K562 (cell line): ENCODE results near the gene C1orf146. TPM values are rescaled to one million over a fixed set of nuclear protein-coding genes. Genes with fewer than 3 reads are reported as not detected.

Experiments
- ATAC-seq: fragments of 200-7000 bp; cut with Tn5 transposase; 3 replicates; pipeline ENCODE4 v1.9.1; 2020; ENCODE audit warnings: moderate library complexity
- BruUV-seq: library from RNA; stranded (reverse); fragments of 400-500 nt; replicated peaks from 2 replicates; lab custom pipeline; 2021; lab: Mats Ljungman, UMichigan
- CTCF ChIA-PET: fragments of 300-600 bp; formaldehyde crosslinking; extraction: SDS; loops from one replicate; lab custom pipeline; 2021; ENCODE audit warnings: low intra/inter-chr PET ratio; lab: Yijun Ruan, JAX
- POLR2A ChIA-PET: fragments of 300-600, 350-650 bp; sonication (Branson Sonifier 250); formaldehyde crosslinking; extraction: SDS; loops from one replicate; lab custom pipeline; 2021; ENCODE audit warnings: antibody characterized with exemption, inconsistent platforms; lab: Yijun Ruan, JAX
- DNase-seq, 4 experiments: peaks; one replicate each; pipeline versions ENCODE4 v3.0.0 to v3.0.0-alpha.2; 2011 to 2018; ENCODE audit warnings: low spot score in 3 of 4, mixed read lengths in 3 of 4; ENCODE audit errors: extremely low read depth in 1 of 4
- FAIRE-seq: peaks from 2 replicates; lab custom pipeline; 2011; peaks lifted over from hg19 to GRCh38; lab: Jason Lieb, UNC
- H2AFZ ChIP-seq: 2 replicates; pipeline ENCODE4 v1.6.0; 2011; ENCODE audit warnings: low read depth, low read length, control low read depth, inconsistent platforms
- H3K27ac ChIP-seq: fragments of 200-600 bp; 3 replicates; pipeline ENCODE4 v1.8.0; 2011; ENCODE audit warnings: low read depth, mild to moderate bottlenecking, control low read depth, inconsistent platforms, low read length, moderate library complexity, mixed read lengths; ENCODE audit errors: extremely low read depth
- H3K27me3 ChIP-seq, 2 experiments: fragments of 300-600 bp in 1 of 2; 2 replicates in 1 of 2; 3 replicates in 1 of 2; pipeline versions ENCODE4 v1.6.0 to v1.8.0; 2011; ENCODE audit warnings: inconsistent platforms in 2 of 2, low read length in 2 of 2, mild to moderate bottlenecking in 1 of 2, mixed read lengths in 1 of 2, moderate library complexity in 1 of 2; ENCODE audit not compliant: control insufficient read depth in 2 of 2, insufficient read depth in 2 of 2
- H3K36me3 ChIP-seq: fragments of 300-600 bp; 3 replicates; pipeline ENCODE4 v1.8.0; 2011; ENCODE audit warnings: mild to moderate bottlenecking, low read length, inconsistent platforms; ENCODE audit not compliant: control insufficient read depth, insufficient read depth
- H3K4me1 ChIP-seq, 2 experiments: fragments of 200-600 bp in 1 of 2; replicated peaks in 1 of 2; 2 replicates in 1 of 2; 3 replicates in 1 of 2; pipeline versions ENCODE4 v1.5.1 to v1.8.0; 2011; ENCODE audit warnings: inconsistent platforms in 2 of 2, low read length in 2 of 2, mild to moderate bottlenecking in 1 of 2, mixed read lengths in 1 of 2, moderate library complexity in 1 of 2; ENCODE audit not compliant: control insufficient read depth in 2 of 2, insufficient read depth in 2 of 2
- H3K4me2 ChIP-seq: 2 replicates; pipeline ENCODE4 v1.6.1; 2011; ENCODE audit warnings: low read length, control low read depth, inconsistent platforms, mixed read lengths; ENCODE audit not compliant: insufficient read depth
- H3K4me3 ChIP-seq: fragments of 200-600 bp; sonication (generic), shearing (Covaris generic); 2 replicates; pipeline ENCODE4 v1.5.1; 2016; ENCODE audit warnings: control low read depth, inconsistent platforms
- H3K79me2 ChIP-seq: fragments of 200-600 bp; 3 replicates; pipeline ENCODE4 v1.8.0; 2011; ENCODE audit warnings: low read length, inconsistent platforms; ENCODE audit not compliant: control insufficient read depth, insufficient read depth
- H3K9ac ChIP-seq, 2 experiments: 2 replicates each; pipeline versions ENCODE4 v1.6.0 to v1.6.1; 2011; ENCODE audit warnings: low read depth in 2 of 2, low read length in 2 of 2, control low read depth in 1 of 2, inconsistent platforms in 1 of 2, mild to moderate bottlenecking in 1 of 2, mixed read lengths in 1 of 2; ENCODE audit not compliant: insufficient read depth in 1 of 2
- H3K9me1 ChIP-seq: one replicate; pipeline ENCODE4 v1.6.0; 2011; ENCODE audit warnings: inconsistent platforms, mild to moderate bottlenecking, low read length, moderate library complexity; ENCODE audit not compliant: control insufficient read depth, insufficient read depth
- H3K9me3 ChIP-seq: replicated peaks from 2 replicates; pipeline ENCODE4 v1.5.1; 2011; ENCODE audit warnings: low read depth, low read length, inconsistent platforms; ENCODE audit not compliant: control insufficient read depth, insufficient read depth
- H4K20me1 ChIP-seq: replicated peaks from 2 replicates; pipeline ENCODE4 v1.6.1; 2011; ENCODE audit warnings: low read length, inconsistent platforms, mixed read lengths; ENCODE audit not compliant: control insufficient read depth, insufficient read depth
- ATF3 ChIP-seq, 2 experiments: fragments of 450-650 bp in 1 of 2; sonication (generic) in 1 of 2; formaldehyde crosslinking in 1 of 2; IDR thresholded peaks in 1 of 2; conservative IDR thresholded peaks in 1 of 2; 2 replicates each; pipeline versions ENCODE4 v1.6.1 to v1.8.1; 2016 to 2023; ENCODE audit warnings: mild to moderate bottlenecking in 2 of 2, moderate library complexity in 2 of 2, inconsistent platforms in 1 of 2, missing genetic modification reagents in 1 of 2
- ATF7 ChIP-seq: fragments of 450-650 bp; IDR thresholded peaks from 2 replicates; pipeline ENCODE4 v1.7.1; 2014; ENCODE audit warnings: mild to moderate bottlenecking, moderate library complexity
- MTF1 ChIP-seq: fragments of 250-450 bp; sonication (Bioruptor Pico); IDR thresholded peaks from 2 replicates; pipeline ENCODE4 v1.9.0; 2021; ENCODE audit warnings: moderate library complexity, mild to moderate bottlenecking, inconsistent platforms, borderline replicate concordance
- RFX1 ChIP-seq: fragments of 450-650 bp; IDR thresholded peaks from 2 replicates; pipeline ENCODE4 v1.6.1; 2016; ENCODE audit warnings: mild to moderate bottlenecking, moderate library complexity
- WGBS: fragments of 100-300 bp; shearing (Covaris generic); methylation state at CpG from one replicate; pipeline ENCODE4 v1.1.6; 2016; ENCODE audit warnings: low coverage, mixed read lengths; ENCODE audit not compliant: insufficient coverage; ENCODE audit errors: missing lambda C conversion rate; 5-methylcytosine and 5-hydroxymethylcytosine counted together
- in situ Hi-C: fragments of 300-500 bp; cut with MboI; formaldehyde crosslinking; loops from 4 replicates; pipeline ENCODE4 v1.15.0; 2018; ENCODE audit warnings: inconsistent platforms, mixed read lengths
- intact Hi-C: fragments of 100-400 bp; cut with micrococcal nuclease; formaldehyde crosslinking; loops from 2 replicates; pipeline ENCODE4 v1.14.2; 2022
- polyA plus RNA-seq, 8 experiments: library from polyadenylated mRNA; depleted of rRNA in 4 of 8; stranded (reverse) in 5 of 8; unstranded in 3 of 8; fragments of >200 nt; fragmentation: Nextera tagmentation in 2 of 8; fragmentation: Illumina TruSeq in 1 of 8; extraction: Ambion mirVana in 2 of 8; extraction: Trizol in 1 of 8; gene quantifications; 2 replicates each; pipeline versions ENCODE4 v1.2.1 to v1.2.3, GENCODE V29; 2011 to 2014; ENCODE audit warnings: inconsistent platforms in 1 of 8, missing spikeins in 1 of 8
- total RNA-seq, 7 experiments: library from RNA; depleted of rRNA in 6 of 7; stranded (reverse); fragments of >200 nt in 6 of 7; fragmentation: Illumina TruSeq in 2 of 7; extraction: Trizol in 2 of 7; gene quantifications; 2 replicates each; pipeline versions ENCODE4 v1.2.1 to v1.2.3, GENCODE V29; 2011 to 2021; ENCODE audit warnings: low replicate concordance in 1 of 7

Gene C1orf146
- total and polyA plus RNA-seq, 9 of the 15 experiments (the other 6 are each of a cell fraction or from before 2014, with no cell fraction given): 0.10 TPM; not detected in 8

GRCh38 chr1:92168657-92169056 is 49.1 kb upstream of the C1orf146 start:
- in situ Hi-C loops: no loop called here
- Histone ChIP-seq H3K4me3 (no peak overlapping the region), H3K79me2 (no peaks in the 10 kb centered on the region), H3K9me3 (no peaks in the 10 kb centered on the region), H4K20me1 (no peaks in the 10 kb centered on the region), H3K27ac (no peak overlapping the region), H3K9me1 (no peaks in the 10 kb centered on the region), H3K4me2 (no peak overlapping the region), H3K36me3 (no peaks in the 10 kb centered on the region), H3K27me3 (peaks cover 0 to 11% of the 10 kb centered on the region in 2 experiments; a peak in 4 of 5 replicates), H3K4me1 (no peaks in the 10 kb centered on the region), H3K9ac (no peak overlapping the region), H2AFZ (no peak overlapping the region)
- TF ChIP-seq ATF3 (IDR thresholded peaks at IDR 0.05) (peak; percentile 57), ATF3 (CRISPR knock-in tag; conservative IDR thresholded peaks at IDR 0.05) (no peak), MTF1 (CRISPR knock-in tag) (no peak), RFX1 (peak; percentile 53), ATF7 (0 out of 2 replicates have a peak, but pooled peaks have one; percentile 52)
- intact Hi-C loops: no loop called here
- ChIA-PET POLR2A (interaction anchor here (0.7 kb wide), 2 partner anchors 20 to 37 kb away, joined by 3 read pairs; no protein-coding TSS in a partner anchor), CTCF (no interaction called here)
- BruUV-seq: no TSS peak
- DNase-seq (no peak), FAIRE-seq (no peak), ATAC-seq (no peak)
- WGBS: 8% methylated on average over 5 of the region's 5 CpGs
